HEK293T (cell line): ENCODE measurements around the gene SIRPA.

Experiments
- ARNT ChIP-seq: fragments of 450-650 bp; IDR thresholded peaks from 2 replicates; pipeline ENCODE4 v1.6.1; 2017; ENCODE audit warnings: mild to moderate bottlenecking
- BHLHE40 ChIP-seq: fragments of 450-650 bp; IDR thresholded peaks from 2 replicates; pipeline ENCODE4 v1.6.1; 2016; ENCODE audit warnings: mild to moderate bottlenecking, moderate library complexity, borderline replicate concordance
- CTBP1 ChIP-seq: fragments of 450-650 bp; IDR thresholded peaks from 2 replicates; pipeline ENCODE4 v1.6.1; 2016; ENCODE audit warnings: borderline replicate concordance
- FOXM1 ChIP-seq: fragments of 450-650 bp; IDR thresholded peaks from 2 replicates; pipeline ENCODE4 v1.6.1; 2017; ENCODE audit warnings: mild to moderate bottlenecking, borderline replicate concordance
- L3MBTL2 ChIP-seq: fragments of 450-650 bp; conservative IDR thresholded peaks from 2 replicates; pipeline ENCODE4 v1.6.1; 2016; ENCODE audit warnings: mild to moderate bottlenecking
- PKNOX1 ChIP-seq: fragments of 450-650 bp; IDR thresholded peaks from 2 replicates; pipeline ENCODE4 v1.6.1; 2016
- SP1 ChIP-seq: fragments of 450-650 bp; IDR thresholded peaks from 2 replicates; pipeline ENCODE4 v1.6.1; 2017
- SUZ12 ChIP-seq: fragments of 450-650 bp; IDR thresholded peaks from 2 replicates; pipeline ENCODE4 v1.6.1; 2016; ENCODE audit warnings: mild to moderate bottlenecking
- TARDBP ChIP-seq: fragments of 450-650 bp; IDR thresholded peaks from 2 replicates; pipeline ENCODE4 v1.6.1; 2016
- ZNF384 ChIP-seq: fragments of 450-650 bp; IDR thresholded peaks from 2 replicates; pipeline ENCODE4 v1.6.1; 2016

GRCh38 chr20:1964659-1965405 lies 69.6 kb downstream of the SIRPA start:
- TF ChIP-seq SUZ12 (no peak), SP1 (no peak), CTBP1 (no peak), TARDBP (no peak), BHLHE40 (no peak), L3MBTL2 (no peak), FOXM1 (no peak), ARNT (no peak), PKNOX1 (no peak), ZNF384 (no peak)
